H1 (cell line): Measurements from ENCODE around the gene NTN1. TPM values are rescaled to one million over a fixed set of nuclear protein-coding genes. Genes with fewer than 3 reads are reported as not detected.

ENCODE experiments used
- CTCF ChIA-PET: fragments of 300-600 bp; sonication (Branson Sonifier 250); formaldehyde crosslinking; loops from one replicate; lab custom pipeline; 2021; ENCODE audit not compliant: partially characterized antibody; lab: Charles Lee
- POLR2A ChIA-PET: fragments of 300-600 bp; sonication (Branson Sonifier 250); formaldehyde crosslinking; loops from one replicate; lab custom pipeline; 2021; ENCODE audit warnings: inconsistent platforms; ENCODE audit not compliant: partially characterized antibody; lab: Charles Lee
- DNase-seq, 2 experiments: peaks; one replicate each; pipeline versions ENCODE4 v3.0.0 to v3.0.0-alpha.2; 2010 to 2022; ENCODE audit warnings: low spot score in 2 of 2, low read depth in 1 of 2, mixed read lengths in 1 of 2
- FAIRE-seq: peaks from 2 replicates; lab custom pipeline; 2011; peaks lifted over from hg19 to GRCh38; lab: Jason Lieb, UNC
- H2AFZ ChIP-seq: 2 replicates; pipeline ENCODE4 v1.8.1; 2012; ENCODE audit warnings: low read length, inconsistent platforms
- H2AK5ac ChIP-seq: 2 replicates; pipeline ENCODE4 v1.6.1; 2013; ENCODE audit warnings: low read depth, low read length
- H2BK120ac ChIP-seq: replicated peaks from 2 replicates; pipeline ENCODE3; 2013; ENCODE audit warnings: low read depth, low read length, inconsistent platforms
- H2BK12ac ChIP-seq: 2 replicates; pipeline ENCODE4 v1.6.1; 2013; ENCODE audit warnings: low read depth, low read length
- H2BK15ac ChIP-seq: 2 replicates; pipeline ENCODE4 v1.6.1; 2013; ENCODE audit warnings: low read length
- H2BK20ac ChIP-seq: 2 replicates; pipeline ENCODE4 v1.6.1; 2013; ENCODE audit warnings: low read length
- H2BK5ac ChIP-seq: 2 replicates; pipeline ENCODE4 v1.6.1; 2013; ENCODE audit warnings: low read depth, low read length
- H3K14ac ChIP-seq: 2 replicates; pipeline ENCODE4 v1.6.1; 2013; ENCODE audit warnings: inconsistent platforms; ENCODE audit not compliant: insufficient read length
- H3K18ac ChIP-seq: 2 replicates; pipeline ENCODE4 v1.6.1; 2013; ENCODE audit warnings: low read length; ENCODE audit errors: extremely low read depth
- H3K23ac ChIP-seq: 2 replicates; pipeline ENCODE4 v1.6.1; 2013; ENCODE audit warnings: inconsistent platforms; ENCODE audit not compliant: insufficient read length
- H3K23me2 ChIP-seq: 2 replicates; pipeline ENCODE4 v1.6.1; 2013; ENCODE audit warnings: low read depth, low read length
- H3K27ac ChIP-seq: 2 replicates; pipeline ENCODE4 v1.6.1; 2011; ENCODE audit warnings: low read depth, low read length, inconsistent platforms
- H3K27me3 ChIP-seq, 4 experiments: replicated peaks in 1 of 4; 1 replicate in 1 of 4; 2 replicates in 3 of 4; pipeline versions ENCODE4 v1.6.1 to v1.8.1; 2011 to 2013; ENCODE audit warnings: low read length in 3 of 4, mild to moderate bottlenecking in 3 of 4, inconsistent platforms in 2 of 4, mixed read lengths in 2 of 4, moderate library complexity in 1 of 4; ENCODE audit not compliant: control insufficient read depth in 3 of 4, insufficient read depth in 3 of 4; ENCODE audit errors: extremely low read depth in 1 of 4
- H3K36me3 ChIP-seq, 4 experiments: 2 replicates each; pipeline versions ENCODE4 v1.6.1 to v1.8.1; 2011 to 2013; ENCODE audit warnings: mild to moderate bottlenecking in 4 of 4, low read length in 3 of 4, moderate library complexity in 2 of 4, control low read depth in 1 of 4, inconsistent platforms in 1 of 4; ENCODE audit not compliant: insufficient read depth in 4 of 4, control insufficient read depth in 2 of 4
- H3K4ac ChIP-seq: replicated peaks from 2 replicates; pipeline ENCODE3; 2013; ENCODE audit warnings: low read length, low read depth, mixed read lengths, inconsistent platforms; ENCODE audit not compliant: insufficient read length
- H3K4me1 ChIP-seq, 4 experiments: replicated peaks in 1 of 4; 1 replicate in 1 of 4; 2 replicates in 3 of 4; pipeline versions ENCODE4 v1.6.1 to v1.8.1; 2011 to 2013; ENCODE audit warnings: low read length in 3 of 4, inconsistent platforms in 2 of 4, mixed read lengths in 1 of 4; ENCODE audit not compliant: insufficient read depth in 4 of 4, control insufficient read depth in 3 of 4
- H3K4me2 ChIP-seq, 2 experiments: 2 replicates each; pipeline versions ENCODE4 v1.6.1 to v1.8.1; 2011 to 2013; ENCODE audit warnings: low read depth in 2 of 2, low read length in 2 of 2, control low read depth in 1 of 2, inconsistent platforms in 1 of 2, mild to moderate bottlenecking in 1 of 2; ENCODE audit not compliant: insufficient read depth in 1 of 2
- H3K4me3 ChIP-seq, 4 experiments: fragments of 200-600, 300-600 bp in 1 of 4; sonication (generic), shearing (Covaris generic), sonication (Bioruptor Twin) in 1 of 4; 2 replicates each; pipeline versions ENCODE4 v1.5.1 to v1.8.1; 2011 to 2016; ENCODE audit warnings: low read length in 4 of 4, low read depth in 3 of 4, control low read depth in 2 of 4, inconsistent platforms in 2 of 4, mild to moderate bottlenecking in 2 of 4, mixed read lengths in 1 of 4, moderate library complexity in 1 of 4; ENCODE audit not compliant: insufficient read depth in 2 of 4; ENCODE audit errors: extremely low read depth in 1 of 4
- H3K56ac ChIP-seq: replicated peaks from 2 replicates; pipeline ENCODE3; 2013; ENCODE audit warnings: low read depth, mild to moderate bottlenecking, mixed read lengths, low read length, inconsistent platforms; ENCODE audit not compliant: insufficient read length
- H3K79me1 ChIP-seq: 2 replicates; pipeline ENCODE4 v1.6.1; 2013; ENCODE audit warnings: low read depth, low read length, control low read depth
- H3K79me2 ChIP-seq, 2 experiments: 2 replicates each; pipeline versions ENCODE4 v1.6.1 to v1.8.1; 2012 to 2013; ENCODE audit warnings: low read length in 2 of 2, mild to moderate bottlenecking in 2 of 2, inconsistent platforms in 1 of 2; ENCODE audit not compliant: insufficient read depth in 2 of 2, control insufficient read depth in 1 of 2
- H3K9ac ChIP-seq, 4 experiments: replicated peaks in 1 of 4; 1 replicate in 1 of 4; 2 replicates in 3 of 4; pipeline versions ENCODE4 v1.6.1 to v1.8.1; 2011 to 2013; ENCODE audit warnings: low read depth in 3 of 4, low read length in 3 of 4, control low read depth in 2 of 4, mild to moderate bottlenecking in 2 of 4, moderate library complexity in 2 of 4, inconsistent platforms in 1 of 4; ENCODE audit errors: extremely low read depth in 1 of 4
- H3K9me3 ChIP-seq, 2 experiments: 2 replicates each; pipeline versions ENCODE4 v1.6.1 to v1.8.1; 2012 to 2013; ENCODE audit warnings: mild to moderate bottlenecking in 2 of 2, moderate library complexity in 2 of 2, control low read depth in 1 of 2, inconsistent platforms in 1 of 2, low read depth in 1 of 2, low read length in 1 of 2, mixed read lengths in 1 of 2; ENCODE audit not compliant: insufficient read depth in 2 of 2
- H4K20me1 ChIP-seq, 2 experiments: replicated peaks in 1 of 2; 2 replicates each; pipeline versions ENCODE3 to v1.8.1; 2011 to 2013; ENCODE audit warnings: inconsistent platforms in 2 of 2, low read length in 2 of 2, mild to moderate bottlenecking in 1 of 2; ENCODE audit not compliant: insufficient read depth in 2 of 2, control insufficient read depth in 1 of 2
- H4K5ac ChIP-seq: 2 replicates; pipeline ENCODE4 v1.6.1; 2013; ENCODE audit warnings: low read length, low read depth, mixed read lengths, inconsistent platforms; ENCODE audit not compliant: insufficient read length
- H4K8ac ChIP-seq: 2 replicates; pipeline ENCODE4 v1.8.0; 2013; ENCODE audit warnings: mild to moderate bottlenecking, moderate library complexity, low read length, inconsistent platforms; ENCODE audit not compliant: insufficient read depth; ENCODE audit errors: extremely low read depth
- H4K91ac ChIP-seq: replicated peaks from 2 replicates; pipeline ENCODE3; 2013; ENCODE audit warnings: low read length, mixed read lengths, inconsistent platforms; ENCODE audit not compliant: insufficient read length
- ATF2 ChIP-seq: IDR thresholded peaks from 2 replicates; pipeline ENCODE4 v1.6.1; 2012; ENCODE audit warnings: low read length, inconsistent platforms
- ZNF274 ChIP-seq: IDR thresholded peaks from 2 replicates; pipeline ENCODE4 v1.7.0; 2012; ENCODE audit warnings: low read length, borderline replicate concordance; ENCODE audit errors: extremely low read depth
- WGBS, 2 experiments: shearing (Covaris generic) in 1 of 2; methylation state at CpG; one replicate each; pipeline versions ENCODE4 v1.1.6 to v1.1.7; 2013 to 2015; ENCODE audit warnings: low lambda C conversion rate in 2 of 2, mixed read lengths in 2 of 2, inconsistent platforms in 1 of 2, low coverage in 1 of 2, missing lambda C conversion rate in 1 of 2; ENCODE audit not compliant: insufficient replicate concordance in 2 of 2, insufficient coverage in 1 of 2, insufficient read length in 1 of 2; ENCODE audit errors: extremely low coverage in 1 of 2, missing lambda C conversion rate in 1 of 2; 5-methylcytosine and 5-hydroxymethylcytosine counted together
- polyA plus RNA-seq, 7 experiments: library from polyadenylated mRNA; depleted of rRNA in 3 of 7; stranded (reverse) in 5 of 7; unstranded in 2 of 7; fragments of >200 nt in 5 of 7; fragments of 200-250 nt in 2 of 7; gene quantifications; 1 replicate in 5 of 7; 2 replicates in 1 of 7; 4 replicates in 1 of 7; pipeline versions ENCODE4 v1.2.1 to v1.2.3, GENCODE V29; 2011 to 2013; ENCODE audit warnings: missing spikeins in 2 of 7, mixed read lengths in 2 of 7
- total RNA-seq: library from RNA; stranded (reverse); fragmentation: NEBNext Ultra II Directional; extraction: Animal tissue kit (Norgen Biotek cat#: 25700); gene quantifications from 2 replicates; pipeline ENCODE4 v1.2.1, GENCODE V29; 2021

The NTN1 gene
- total and polyA plus RNA-seq, 2 of the 8 experiments (the other 6 are each of a cell fraction or from before 2014, with no cell fraction given): 2.0 to 2.3 TPM

DNA sequence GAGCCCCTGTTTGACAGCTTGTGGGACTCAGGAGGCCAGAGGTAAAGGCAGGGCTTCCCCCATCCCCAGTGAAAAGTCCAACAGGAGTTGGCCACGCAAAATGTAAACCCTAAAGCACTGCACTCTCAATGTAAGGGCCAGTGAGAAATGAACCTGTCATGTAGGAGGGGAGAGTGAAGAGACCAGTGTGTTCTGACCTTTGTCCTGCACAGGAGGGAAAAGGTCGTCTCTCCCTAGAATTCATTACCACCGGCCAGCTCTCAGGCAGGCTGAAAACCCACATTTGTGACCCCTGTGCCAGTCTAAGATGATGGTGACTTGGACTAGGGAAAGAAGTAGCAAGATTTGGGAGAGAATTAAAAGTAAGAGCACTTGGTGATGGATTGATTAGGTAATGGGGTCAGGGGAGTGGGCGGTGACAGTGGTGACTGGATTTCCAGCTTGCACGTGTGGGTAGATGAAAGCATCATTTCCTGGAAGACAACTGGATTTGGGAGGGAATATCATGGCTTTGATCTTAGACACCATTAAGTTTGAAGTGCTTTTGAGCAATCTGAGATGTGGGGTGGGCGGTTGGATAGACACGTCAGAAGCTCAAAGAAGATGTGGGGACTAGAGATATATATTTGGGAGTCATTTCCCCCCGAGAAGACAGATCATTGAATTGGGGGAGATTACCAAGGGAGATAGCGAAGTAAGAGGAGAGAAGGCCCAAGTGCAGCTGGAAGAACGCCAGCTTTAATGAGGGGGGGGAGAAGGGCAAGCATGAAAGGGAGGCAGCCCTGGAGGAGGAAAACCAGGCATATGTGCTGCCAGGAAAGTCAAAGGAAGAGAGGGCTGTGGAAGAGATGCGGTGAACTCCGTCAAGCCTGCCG, 119.5 kb downstream of the NTN1 start:
- Histone ChIP-seq H3K4me3 (no peak overlapping the region), H3K23ac (no peak overlapping the region), H4K5ac (no peak overlapping the region), H2BK15ac (no peak overlapping the region), H2BK12ac (no peak overlapping the region), H4K91ac (no peak overlapping the region), H3K56ac (no peak overlapping the region), H3K9me3 (no peaks in the 10 kb centered on the region), H2AK5ac (no peak overlapping the region), H3K4me2 (no peak overlapping the region), H3K4me1 (no peaks in the 10 kb centered on the region), H3K36me3 (no peaks in the 10 kb centered on the region), H3K14ac (no peak overlapping the region), H3K4ac (no peak overlapping the region), H3K79me2 (no peaks in the 10 kb centered on the region), H4K8ac (no peak overlapping the region), H2AFZ (no peak overlapping the region), H2BK20ac (no peak overlapping the region), H3K27ac (no peak overlapping the region), H3K9ac (no peak overlapping the region), H3K23me2 (no peaks in the 10 kb centered on the region; the same call in 1 of the 2 replicates), H3K27me3 (no peaks in the 10 kb centered on the region), H3K18ac (no peak overlapping the region), H2BK5ac (no peak overlapping the region), H4K20me1 (no peaks in the 10 kb centered on the region), H3K79me1 (no peaks in the 10 kb centered on the region), H2BK120ac (no peak overlapping the region)
- POLR2A ChIA-PET: no interaction called here
- FAIRE-seq: no peak
- WGBS, 2 experiments: 87% methylated on average over 13 of the region's 13 CpGs; no CpG with 5 or more reads in 1 of the 2 experiments
- no peak for TF ChIP-seq ZNF274
- TF ChIP-seq ATF2: no peak
- no peak for DNase-seq
- CTCF ChIA-PET: interaction anchor here (0.6 to 3.3 kb wide), 6 partner anchors 14 to 246 kb away, joined by 3 to 9 read pairs (median 4); no protein-coding TSS in a partner anchor
